Hepatocyte (in vitro differentiated cells): ENCODE measurements around the gene SLC39A7.

Experiments
- EZH2 ChIP-seq: fragments of 200-600 bp; sonication (generic); IDR thresholded peaks from 2 replicates; pipeline ENCODE4 v1.6.1; 2016; ENCODE audit warnings: antibody characterized with exemption, mild to moderate bottlenecking, borderline replicate concordance
- EZH2phosphoT487 ChIP-seq: fragments of 200-600 bp; sonication (generic); IDR thresholded peaks from one replicate; pipeline ENCODE4 v1.6.1; 2018; ENCODE audit warnings: antibody characterized with exemption, mild to moderate bottlenecking, low read depth, moderate library complexity; ENCODE audit not compliant: unreplicated experiment, severe bottlenecking
- TF ChIP-seq, protein P1 (sequence below): fragments of 200-600 bp; sonication (generic); IDR thresholded peaks from 2 replicates; pipeline ENCODE4 v1.5.1; 2016; ENCODE audit warnings: antibody characterized with exemption, mild to moderate bottlenecking; ENCODE audit not compliant: poor library complexity

DNA sequence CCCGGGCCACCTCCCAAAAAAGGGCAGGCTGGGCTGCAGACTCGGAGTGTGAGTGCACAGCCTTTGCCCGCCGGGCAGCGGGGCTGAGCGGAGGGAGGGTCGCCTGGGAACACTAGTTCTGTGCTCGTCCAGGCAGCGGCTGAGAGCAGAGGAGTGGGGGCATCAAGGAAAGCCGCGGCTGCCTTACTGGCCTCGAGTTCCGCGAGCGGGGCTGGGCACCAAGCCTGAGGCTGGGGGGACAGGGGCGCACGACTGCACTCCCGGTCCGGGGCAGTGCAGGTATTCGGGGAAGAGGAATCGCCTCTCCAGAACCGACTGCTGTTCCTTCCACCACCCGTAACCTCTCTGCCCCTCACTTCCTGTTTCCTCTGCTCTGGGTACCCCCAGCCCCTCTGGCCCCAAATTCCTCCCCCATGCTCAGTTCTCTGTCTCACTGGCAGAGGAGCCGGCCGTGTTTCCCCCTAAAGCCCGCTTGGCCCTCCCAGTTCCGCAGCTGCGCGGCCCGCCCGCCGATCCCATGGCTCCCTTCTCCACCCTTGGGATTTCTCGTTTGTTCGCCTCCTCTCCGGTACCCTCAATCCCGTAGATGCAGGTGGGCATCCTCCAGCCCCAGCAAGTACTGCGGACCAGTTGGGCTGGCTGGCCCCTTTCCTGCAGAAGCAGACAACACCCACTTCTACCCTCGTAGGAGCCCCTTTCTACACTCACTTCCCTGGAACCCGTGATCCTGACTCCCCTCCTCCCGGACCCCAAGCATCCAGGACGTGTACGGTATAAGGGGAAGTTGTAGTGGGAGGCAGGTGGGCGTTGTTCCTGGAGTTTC is 12.7 kb downstream of the SLC39A7 start:
- TF ChIP-seq, protein P1, sequence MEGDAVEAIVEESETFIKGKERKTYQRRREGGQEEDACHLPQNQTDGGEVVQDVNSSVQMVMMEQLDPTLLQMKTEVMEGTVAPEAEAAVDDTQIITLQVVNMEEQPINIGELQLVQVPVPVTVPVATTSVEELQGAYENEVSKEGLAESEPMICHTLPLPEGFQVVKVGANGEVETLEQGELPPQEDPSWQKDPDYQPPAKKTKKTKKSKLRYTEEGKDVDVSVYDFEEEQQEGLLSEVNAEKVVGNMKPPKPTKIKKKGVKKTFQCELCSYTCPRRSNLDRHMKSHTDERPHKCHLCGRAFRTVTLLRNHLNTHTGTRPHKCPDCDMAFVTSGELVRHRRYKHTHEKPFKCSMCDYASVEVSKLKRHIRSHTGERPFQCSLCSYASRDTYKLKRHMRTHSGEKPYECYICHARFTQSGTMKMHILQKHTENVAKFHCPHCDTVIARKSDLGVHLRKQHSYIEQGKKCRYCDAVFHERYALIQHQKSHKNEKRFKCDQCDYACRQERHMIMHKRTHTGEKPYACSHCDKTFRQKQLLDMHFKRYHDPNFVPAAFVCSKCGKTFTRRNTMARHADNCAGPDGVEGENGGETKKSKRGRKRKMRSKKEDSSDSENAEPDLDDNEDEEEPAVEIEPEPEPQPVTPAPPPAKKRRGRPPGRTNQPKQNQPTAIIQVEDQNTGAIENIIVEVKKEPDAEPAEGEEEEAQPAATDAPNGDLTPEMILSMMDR = no peak
- TF ChIP-seq EZH2 (no peak), EZH2phosphoT487 (no peak)
